SU-DHL-6 (cell line): Measurements from ENCODE around the gene ALKBH6.
"Not testable (repeated sequence)": the region's sequence is repeated elsewhere in the genome, so short reads cannot be mapped to it uniquely, and the experiment has no call there.

Experiments
- H2AFZ ChIP-seq: fragments of 200-600 bp; sonication (generic); 2 replicates; pipeline ENCODE4 v1.6.1; 2014; ENCODE audit warnings: low read depth, mild to moderate bottlenecking, moderate library complexity, mixed read lengths, antibody characterized with exemption, low read length; ENCODE audit not compliant: severe bottlenecking
- H3F3A ChIP-seq: fragments of 200-600 bp; shearing (Covaris generic); 2 replicates; pipeline ENCODE4 v1.6.0; 2016; ENCODE audit warnings: antibody characterized with exemption, mild to moderate bottlenecking; ENCODE audit not compliant: insufficient read depth
- H3K27ac ChIP-seq: fragments of 200-600 bp; sonication (generic); 2 replicates; pipeline ENCODE4 v1.5.1; 2016; ENCODE audit warnings: low read depth, mild to moderate bottlenecking, low read length, moderate library complexity, mixed read lengths
- H3K27me3 ChIP-seq: fragments of 200-600 bp; sonication (generic), shearing (Covaris generic); 2 replicates; pipeline ENCODE4 v1.6.0; 2014; ENCODE audit warnings: mild to moderate bottlenecking, low read length
- H3K36me3 ChIP-seq: fragments of 200-600 bp; sonication (generic); 2 replicates; pipeline ENCODE4 v1.6.1; 2014; ENCODE audit warnings: mild to moderate bottlenecking, low read length, mixed read lengths
- H3K4me2 ChIP-seq: fragments of 300-600, 200-600 bp; shearing (Covaris generic), sonication (generic); 2 replicates; pipeline ENCODE4 v1.6.0; 2014; ENCODE audit warnings: low read length, low read depth, mild to moderate bottlenecking; ENCODE audit not compliant: poor library complexity, severe bottlenecking
- H3K4me3 ChIP-seq: fragments of 200-600 bp; sonication (generic); 2 replicates; pipeline ENCODE4 v1.5.1; 2014; ENCODE audit warnings: antibody characterized with exemption, low read length, mild to moderate bottlenecking, mixed read lengths; ENCODE audit not compliant: insufficient read depth, poor library complexity, severe bottlenecking
- H3K79me2 ChIP-seq: fragments of 200-600 bp; sonication (generic); 2 replicates; pipeline ENCODE4 v1.6.1; 2014; ENCODE audit warnings: mild to moderate bottlenecking, low read length, moderate library complexity; ENCODE audit not compliant: insufficient read depth
- H3K9ac ChIP-seq: fragments of 200-600 bp; sonication (generic); 2 replicates; pipeline ENCODE4 v1.7.0; 2014; ENCODE audit warnings: mild to moderate bottlenecking, low read length
- H3K9me2 ChIP-seq: fragments of 200-600 bp; sonication (generic); replicated peaks from 2 replicates; pipeline ENCODE4 v1.6.1; 2014; ENCODE audit warnings: low read length; ENCODE audit not compliant: insufficient read depth
- H3K9me3 ChIP-seq: fragments of 200-600 bp; sonication (generic); 2 replicates; pipeline ENCODE4 v1.6.1; 2014; ENCODE audit warnings: low read length, mixed read lengths; ENCODE audit not compliant: insufficient read depth
- H4K20me1 ChIP-seq: fragments of 200-600 bp; sonication (generic); 2 replicates; pipeline ENCODE4 v1.6.1; 2014; ENCODE audit warnings: low read depth, mild to moderate bottlenecking, antibody characterized with exemption, low read length, moderate library complexity, mixed read lengths
- EZH2phosphoT487 ChIP-seq: fragments of 200-600 bp; sonication (generic), shearing (Covaris generic); conservative IDR thresholded peaks from 2 replicates; pipeline ENCODE4 v1.6.1; 2018; ENCODE audit warnings: mild to moderate bottlenecking, antibody characterized with exemption, low read length, moderate library complexity, mixed read lengths
- TF ChIP-seq, protein P1 (sequence below): fragments of 200-600 bp; sonication (generic); IDR thresholded peaks from one replicate; pipeline ENCODE4 v1.5.1; 2017; ENCODE audit warnings: antibody characterized with exemption, mild to moderate bottlenecking, low read length, moderate library complexity; ENCODE audit not compliant: insufficient read depth, poor library complexity, severe bottlenecking

Gene ALKBH6

DNA sequence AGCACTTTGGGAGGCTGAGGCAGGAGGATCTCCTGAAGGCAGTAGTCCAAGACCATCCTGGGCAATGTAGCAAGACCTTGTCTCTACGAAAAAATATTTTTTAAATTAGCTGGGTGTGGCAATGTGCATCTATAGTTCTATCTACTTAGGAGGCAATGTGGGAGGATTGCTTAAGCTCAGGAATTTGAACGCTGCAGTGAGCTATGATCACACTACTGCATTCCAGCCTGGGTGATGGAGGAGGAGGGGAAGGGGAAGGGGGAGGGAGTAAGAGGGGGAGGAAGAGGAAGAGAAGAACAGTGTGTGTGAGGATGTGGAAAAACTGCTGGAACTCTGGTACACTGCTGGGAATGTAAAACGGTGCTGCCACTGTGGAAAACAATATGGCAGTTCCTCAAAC is 27.8 kb upstream of the ALKBH6 start:
- Histone ChIP-seq H3K27ac (no peak overlapping the region), H3K27me3 (no peaks in the 10 kb centered on the region), H3K4me2 (no peak overlapping the region), H2AFZ (no peak overlapping the region), H3K36me3 (no peaks in the 10 kb centered on the region), H4K20me1 (no peaks in the 10 kb centered on the region), H3K9me3 (no peaks in the 10 kb centered on the region), H3K4me3 (no peak overlapping the region), H3F3A (no peaks in the 10 kb centered on the region), H3K9ac (no peak overlapping the region), H3K79me2 (no peaks in the 10 kb centered on the region), H3K9me2 (no peaks in the 10 kb centered on the region)
- TF ChIP-seq EZH2phosphoT487, result no peak
- TF ChIP-seq, protein P1, sequence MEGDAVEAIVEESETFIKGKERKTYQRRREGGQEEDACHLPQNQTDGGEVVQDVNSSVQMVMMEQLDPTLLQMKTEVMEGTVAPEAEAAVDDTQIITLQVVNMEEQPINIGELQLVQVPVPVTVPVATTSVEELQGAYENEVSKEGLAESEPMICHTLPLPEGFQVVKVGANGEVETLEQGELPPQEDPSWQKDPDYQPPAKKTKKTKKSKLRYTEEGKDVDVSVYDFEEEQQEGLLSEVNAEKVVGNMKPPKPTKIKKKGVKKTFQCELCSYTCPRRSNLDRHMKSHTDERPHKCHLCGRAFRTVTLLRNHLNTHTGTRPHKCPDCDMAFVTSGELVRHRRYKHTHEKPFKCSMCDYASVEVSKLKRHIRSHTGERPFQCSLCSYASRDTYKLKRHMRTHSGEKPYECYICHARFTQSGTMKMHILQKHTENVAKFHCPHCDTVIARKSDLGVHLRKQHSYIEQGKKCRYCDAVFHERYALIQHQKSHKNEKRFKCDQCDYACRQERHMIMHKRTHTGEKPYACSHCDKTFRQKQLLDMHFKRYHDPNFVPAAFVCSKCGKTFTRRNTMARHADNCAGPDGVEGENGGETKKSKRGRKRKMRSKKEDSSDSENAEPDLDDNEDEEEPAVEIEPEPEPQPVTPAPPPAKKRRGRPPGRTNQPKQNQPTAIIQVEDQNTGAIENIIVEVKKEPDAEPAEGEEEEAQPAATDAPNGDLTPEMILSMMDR, result no peak

DNA sequence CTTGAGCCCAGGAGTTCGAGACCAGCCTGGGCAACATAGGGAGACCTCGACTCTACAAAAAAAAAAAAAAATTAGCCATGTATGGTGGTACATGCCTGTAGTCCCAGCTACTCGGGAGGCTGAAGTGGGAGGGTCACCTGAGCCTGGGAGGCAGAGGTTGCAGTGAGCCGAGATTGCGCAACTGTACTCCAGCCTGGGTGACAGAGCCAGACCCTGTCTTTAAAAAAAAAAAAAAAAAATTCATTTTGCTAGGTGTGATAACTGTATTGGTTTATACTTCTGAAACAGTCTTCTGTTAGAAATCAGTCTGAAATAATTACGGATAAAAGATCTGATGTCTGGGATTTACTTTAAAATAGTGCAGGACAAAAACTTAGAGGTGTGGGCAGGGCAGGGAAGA is 27.1 kb upstream of the ALKBH6 start:
- H3K9me3 ChIP-seq, H3K36me3 ChIP-seq, H3K27me3 ChIP-seq, H2AFZ ChIP-seq, H3K79me2 ChIP-seq, H3K9me2 ChIP-seq, H3K4me3 ChIP-seq, H4K20me1 ChIP-seq, H3K4me2 ChIP-seq, H3F3A ChIP-seq, H3K9ac ChIP-seq, H3K27ac ChIP-seq: not testable (repeated sequence)

DNA sequence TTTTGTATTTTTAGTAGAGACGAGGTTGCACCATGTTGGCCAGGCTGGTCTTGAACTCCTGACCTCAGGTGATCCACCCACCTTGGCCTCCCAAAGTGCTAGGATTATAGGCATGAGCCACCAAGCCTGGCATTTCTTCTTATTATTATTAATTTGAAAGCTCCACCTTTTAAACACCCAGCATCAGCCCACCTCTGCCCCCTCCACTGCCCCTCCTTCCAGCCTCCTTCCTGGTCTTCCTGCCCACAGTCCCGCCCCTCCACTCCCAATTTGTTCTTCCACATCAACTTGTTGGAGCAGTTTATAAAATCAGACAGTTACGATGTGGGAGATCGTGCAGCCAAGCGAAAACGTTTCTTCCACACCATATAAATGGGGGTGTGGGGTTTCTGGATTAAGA is 26.5 kb upstream of the ALKBH6 start:
- no peaks in the 10 kb centered on the region for H4K20me1 ChIP-seq
- H3K9me2 ChIP-seq, result no peaks in the 10 kb centered on the region
- no peaks in the 10 kb centered on the region for H3K79me2 ChIP-seq
- no peak overlapping the region for H3K4me2 ChIP-seq
- no peak overlapping the region for H3K4me3 ChIP-seq
- no peaks in the 10 kb centered on the region for H3F3A ChIP-seq
- no peaks in the 10 kb centered on the region for H3K9me3 ChIP-seq
- H3K36me3 ChIP-seq, result no peaks in the 10 kb centered on the region
- TF ChIP-seq, protein P1, result no peak
- TF ChIP-seq EZH2phosphoT487, result no peak
- no peak overlapping the region for H2AFZ ChIP-seq
- no peak overlapping the region for H3K27ac ChIP-seq
- H3K9ac ChIP-seq, result no peak overlapping the region
- no peaks in the 10 kb centered on the region for H3K27me3 ChIP-seq

DNA sequence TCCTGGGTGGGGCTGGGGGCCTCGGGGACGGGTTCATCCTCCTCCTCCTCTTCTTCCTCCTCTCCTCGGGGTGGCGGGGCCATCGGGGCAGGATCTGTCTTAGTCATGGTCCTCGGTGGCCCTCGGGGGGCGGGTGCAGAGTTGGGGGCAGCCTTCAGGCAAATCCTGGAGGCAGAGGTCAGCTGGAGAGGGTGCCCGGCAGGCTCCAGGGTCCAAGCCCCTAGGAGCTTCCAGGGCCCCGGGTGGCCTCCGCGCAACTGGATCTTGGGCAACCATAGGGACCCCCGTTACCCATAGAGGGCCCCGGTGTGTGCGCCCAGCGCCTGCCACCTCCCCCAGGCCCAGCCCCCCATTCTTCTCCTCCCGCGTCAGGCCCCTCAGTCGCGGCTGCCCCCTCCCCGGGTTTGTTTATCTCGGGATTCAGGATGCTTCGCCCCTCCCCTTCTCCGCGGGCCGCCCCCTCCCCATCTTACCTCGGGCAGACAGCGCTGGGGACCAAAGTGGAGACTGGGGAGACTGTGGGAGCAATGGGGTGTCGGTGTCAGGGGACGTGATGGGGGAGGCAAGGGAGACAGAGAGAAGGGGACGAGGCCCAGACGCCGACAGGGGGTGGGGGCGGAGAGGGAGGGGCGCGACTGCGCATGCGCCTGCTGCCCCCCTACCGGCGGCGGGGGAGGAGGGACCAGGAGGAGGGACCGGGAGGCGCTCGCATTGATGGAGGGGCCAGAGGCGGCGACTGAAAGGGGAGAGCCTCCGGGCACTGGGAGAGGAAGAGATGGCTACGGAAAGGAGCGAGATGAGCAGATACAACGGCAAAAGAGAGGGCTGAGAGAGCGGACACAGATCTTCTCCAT is 18.5 kb upstream of the ALKBH6 start, which contains the start of gene CLIP3:
CLIP3 (minus strand) TSS at position 623 of the 854 bp plus-strand sequence; CDS start at position 107, 516 bp downstream.
- Histone ChIP-seq H2AFZ (no peak within 1 kb of the TSS), H3K27ac (no peak within 1 kb of the TSS), H3K9me2 (no peaks in the 10 kb centered on the region), H3K9me3 (no peaks in the 10 kb centered on the region), H3K9ac (no peak within 1 kb of the TSS), H3K36me3 (no peaks in the 10 kb centered on the region), H3K4me2 (no peak within 1 kb of the TSS), H4K20me1 (no peaks in the 10 kb centered on the region), H3F3A (no peaks in the 10 kb centered on the region), H3K27me3 (no peaks in the 10 kb centered on the region), H3K79me2 (no peaks in the 10 kb centered on the region), H3K4me3 (no peak within 1 kb of the TSS)
- no peak for TF ChIP-seq EZH2phosphoT487
- TF ChIP-seq, protein P1, result no peak
